Colon (tissue), 2 donors: Measurements from ENCODE around the gene AKT1.
"Not testable (repeated sequence)": the region's sequence is repeated elsewhere in the genome, so short reads cannot be mapped to it uniquely, and the experiment has no call there.

ENCODE experiments used
- FAIRE-seq: peaks from 2 replicates; lab custom pipeline; 2012; peaks lifted over from hg19 to GRCh38; lab: Jason Lieb, UNC
- donor health status: control.
- donor health status: control.

AKT1 gene

GRCh38 chr14:104794993-104795780, at the start of gene AKT1:
AKT1 (minus strand) TSS chr14:104795748; CDS start chr14:104792643, 3,105 bp downstream.
- no peak for FAIRE-seq

GRCh38 chr14:104845033-104845666, 49.6 kb upstream of the AKT1 start:
- FAIRE-seq = no peak

GRCh38 chr14:104844306-104845032, 48.9 kb upstream of the AKT1 start:
- no peak for FAIRE-seq

GRCh38 chr14:104843442-104844305, 48.1 kb upstream of the AKT1 start:
- FAIRE-seq = no peak

GRCh38 chr14:104843006-104843405, 47.5 kb upstream of the AKT1 start:
- FAIRE-seq = no peak

GRCh38 chr14:104841730-104842129, 46.2 kb upstream of the AKT1 start:
- FAIRE-seq = no peak

GRCh38 chr14:104836171-104836935, 40.8 kb upstream of the AKT1 start:
- not testable (repeated sequence) for FAIRE-seq

- FAIRE-seq = no peak
These were observed 35.2 kb upstream of the AKT1 start for GRCh38 chr14:104830781-104831180.

- no peak for FAIRE-seq
These were observed 31.9 kb upstream of the AKT1 start for GRCh38 chr14:104827177-104828055.

GRCh38 chr14:104826861-104827176, 31.3 kb upstream of the AKT1 start:
- no peak for FAIRE-seq

GRCh38 chr14:104826189-104826860, 30.8 kb upstream of the AKT1 start:
- FAIRE-seq = no peak

- FAIRE-seq = no peak
These were observed 28.9 kb upstream of the AKT1 start for GRCh38 chr14:104824353-104824997.

- FAIRE-seq = no peak
These were observed 27.5 kb upstream of the AKT1 start for GRCh38 chr14:104822821-104823615.

GRCh38 chr14:104821971-104822608, 26.5 kb upstream of the AKT1 start:
- FAIRE-seq = no peak

GRCh38 chr14:104821229-104821945, 25.8 kb upstream of the AKT1 start:
- FAIRE-seq = no peak

GRCh38 chr14:104820669-104821228, 25.2 kb upstream of the AKT1 start:
- FAIRE-seq = no peak

GRCh38 chr14:104819361-104819781, 23.8 kb upstream of the AKT1 start:
- FAIRE-seq = no peak
